K562 (cell line): ENCODE data around the gene GRIK1. TPM values are rescaled to one million over a fixed set of nuclear protein-coding genes. Genes with fewer than 3 reads are reported as not detected.

Source experiments
- ATAC-seq: fragments of 200-7000 bp; cut with Tn5 transposase; 3 replicates; pipeline ENCODE4 v1.9.1; 2020; ENCODE audit warnings: moderate library complexity
- BruUV-seq: library from RNA; stranded (reverse); fragments of 400-500 nt; replicated peaks from 2 replicates; lab custom pipeline; 2021; lab: Mats Ljungman, UMichigan
- CTCF ChIA-PET: fragments of 300-600 bp; formaldehyde crosslinking; extraction: SDS; loops from one replicate; lab custom pipeline; 2021; ENCODE audit warnings: low intra/inter-chr PET ratio; lab: Yijun Ruan, JAX
- POLR2A ChIA-PET: fragments of 300-600, 350-650 bp; sonication (Branson Sonifier 250); formaldehyde crosslinking; extraction: SDS; loops from one replicate; lab custom pipeline; 2021; ENCODE audit warnings: antibody characterized with exemption, inconsistent platforms; lab: Yijun Ruan, JAX
- DNase-seq, 4 experiments: peaks; one replicate each; pipeline versions ENCODE4 v3.0.0 to v3.0.0-alpha.2; 2011 to 2018; ENCODE audit warnings: low spot score in 3 of 4, mixed read lengths in 3 of 4; ENCODE audit errors: extremely low read depth in 1 of 4
- FAIRE-seq: peaks from 2 replicates; lab custom pipeline; 2011; peaks lifted over from hg19 to GRCh38; lab: Jason Lieb, UNC
- H2AFZ ChIP-seq: 2 replicates; pipeline ENCODE4 v1.6.0; 2011; ENCODE audit warnings: low read depth, low read length, control low read depth, inconsistent platforms
- H3K27ac ChIP-seq: fragments of 200-600 bp; 3 replicates; pipeline ENCODE4 v1.8.0; 2011; ENCODE audit warnings: low read depth, mild to moderate bottlenecking, control low read depth, inconsistent platforms, low read length, moderate library complexity, mixed read lengths; ENCODE audit errors: extremely low read depth
- H3K27me3 ChIP-seq, 2 experiments: fragments of 300-600 bp in 1 of 2; 2 replicates in 1 of 2; 3 replicates in 1 of 2; pipeline versions ENCODE4 v1.6.0 to v1.8.0; 2011; ENCODE audit warnings: inconsistent platforms in 2 of 2, low read length in 2 of 2, mild to moderate bottlenecking in 1 of 2, mixed read lengths in 1 of 2, moderate library complexity in 1 of 2; ENCODE audit not compliant: control insufficient read depth in 2 of 2, insufficient read depth in 2 of 2
- H3K36me3 ChIP-seq: fragments of 300-600 bp; 3 replicates; pipeline ENCODE4 v1.8.0; 2011; ENCODE audit warnings: mild to moderate bottlenecking, low read length, inconsistent platforms; ENCODE audit not compliant: control insufficient read depth, insufficient read depth
- H3K4me1 ChIP-seq, 2 experiments: fragments of 200-600 bp in 1 of 2; replicated peaks in 1 of 2; 2 replicates in 1 of 2; 3 replicates in 1 of 2; pipeline versions ENCODE4 v1.5.1 to v1.8.0; 2011; ENCODE audit warnings: inconsistent platforms in 2 of 2, low read length in 2 of 2, mild to moderate bottlenecking in 1 of 2, mixed read lengths in 1 of 2, moderate library complexity in 1 of 2; ENCODE audit not compliant: control insufficient read depth in 2 of 2, insufficient read depth in 2 of 2
- H3K4me2 ChIP-seq: 2 replicates; pipeline ENCODE4 v1.6.1; 2011; ENCODE audit warnings: low read length, control low read depth, inconsistent platforms, mixed read lengths; ENCODE audit not compliant: insufficient read depth
- H3K4me3 ChIP-seq: fragments of 200-600 bp; sonication (generic), shearing (Covaris generic); 2 replicates; pipeline ENCODE4 v1.5.1; 2016; ENCODE audit warnings: control low read depth, inconsistent platforms
- H3K79me2 ChIP-seq: fragments of 200-600 bp; 3 replicates; pipeline ENCODE4 v1.8.0; 2011; ENCODE audit warnings: low read length, inconsistent platforms; ENCODE audit not compliant: control insufficient read depth, insufficient read depth
- H3K9ac ChIP-seq, 2 experiments: 2 replicates each; pipeline versions ENCODE4 v1.6.0 to v1.6.1; 2011; ENCODE audit warnings: low read depth in 2 of 2, low read length in 2 of 2, control low read depth in 1 of 2, inconsistent platforms in 1 of 2, mild to moderate bottlenecking in 1 of 2, mixed read lengths in 1 of 2; ENCODE audit not compliant: insufficient read depth in 1 of 2
- H3K9me1 ChIP-seq: one replicate; pipeline ENCODE4 v1.6.0; 2011; ENCODE audit warnings: inconsistent platforms, mild to moderate bottlenecking, low read length, moderate library complexity; ENCODE audit not compliant: control insufficient read depth, insufficient read depth
- H3K9me3 ChIP-seq: replicated peaks from 2 replicates; pipeline ENCODE4 v1.5.1; 2011; ENCODE audit warnings: low read depth, low read length, inconsistent platforms; ENCODE audit not compliant: control insufficient read depth, insufficient read depth
- H4K20me1 ChIP-seq: replicated peaks from 2 replicates; pipeline ENCODE4 v1.6.1; 2011; ENCODE audit warnings: low read length, inconsistent platforms, mixed read lengths; ENCODE audit not compliant: control insufficient read depth, insufficient read depth
- CLOCK ChIP-seq: fragments of 250-450 bp; sonication (Bioruptor Pico); IDR thresholded peaks from 2 replicates; pipeline ENCODE4 v1.4.0; 2020; ENCODE audit warnings: mild to moderate bottlenecking, moderate library complexity, borderline replicate concordance
- HNRNPL ChIP-seq: fragments of 200-400 bp; formaldehyde crosslinking; IDR thresholded peaks from 2 replicates; pipeline ENCODE4 v1.6.1; 2017; ENCODE audit warnings: low read depth, mild to moderate bottlenecking, low read length
- KDM1A ChIP-seq, 2 experiments: fragments of 450-650 bp; IDR thresholded peaks; 2 replicates each; pipeline ENCODE4 v1.6.1; 2016; ENCODE audit warnings: mild to moderate bottlenecking in 2 of 2
- SMAD3 ChIP-seq: fragments of 450-650 bp; formaldehyde crosslinking; conservative IDR thresholded peaks from 2 replicates; pipeline ENCODE4 v1.4.0; 2020; ENCODE audit warnings: mild to moderate bottlenecking
- SNAPC5 ChIP-seq: fragments of 250-450 bp; sonication (Bioruptor Pico); IDR thresholded peaks from 2 replicates; pipeline ENCODE4 v1.8.0; 2021; ENCODE audit warnings: moderate library complexity, mild to moderate bottlenecking, inconsistent platforms
- SP2 ChIP-seq: IDR thresholded peaks from 2 replicates; pipeline ENCODE4 v1.6.1; 2011; ENCODE audit warnings: mild to moderate bottlenecking, low read depth, low read length, moderate library complexity; ENCODE audit not compliant: poor library complexity, severe bottlenecking; ENCODE audit errors: extremely low read depth
- ZNF212 ChIP-seq: fragments of 450-650 bp; formaldehyde crosslinking; IDR thresholded peaks from 2 replicates; pipeline ENCODE4 v1.4.0; 2020; ENCODE audit warnings: mild to moderate bottlenecking
- ZNF57 ChIP-seq: fragments of 450-650 bp; formaldehyde crosslinking; IDR thresholded peaks from 2 replicates; pipeline ENCODE4 v1.4.0; 2020; ENCODE audit warnings: mild to moderate bottlenecking, moderate library complexity
- WGBS: fragments of 100-300 bp; shearing (Covaris generic); methylation state at CpG from one replicate; pipeline ENCODE4 v1.1.6; 2016; ENCODE audit warnings: low coverage, mixed read lengths; ENCODE audit not compliant: insufficient coverage; ENCODE audit errors: missing lambda C conversion rate; 5-methylcytosine and 5-hydroxymethylcytosine counted together
- in situ Hi-C: fragments of 300-500 bp; cut with MboI; formaldehyde crosslinking; loops from 4 replicates; pipeline ENCODE4 v1.15.0; 2018; ENCODE audit warnings: inconsistent platforms, mixed read lengths
- intact Hi-C: fragments of 100-400 bp; cut with micrococcal nuclease; formaldehyde crosslinking; loops from 2 replicates; pipeline ENCODE4 v1.14.2; 2022
- polyA plus RNA-seq, 8 experiments: library from polyadenylated mRNA; depleted of rRNA in 4 of 8; stranded (reverse) in 5 of 8; unstranded in 3 of 8; fragments of >200 nt; fragmentation: Nextera tagmentation in 2 of 8; fragmentation: Illumina TruSeq in 1 of 8; extraction: Ambion mirVana in 2 of 8; extraction: Trizol in 1 of 8; gene quantifications; 2 replicates each; pipeline versions ENCODE4 v1.2.1 to v1.2.3, GENCODE V29; 2011 to 2014; ENCODE audit warnings: inconsistent platforms in 1 of 8, missing spikeins in 1 of 8
- total RNA-seq, 7 experiments: library from RNA; depleted of rRNA in 6 of 7; stranded (reverse); fragments of >200 nt in 6 of 7; fragmentation: Illumina TruSeq in 2 of 7; extraction: Trizol in 2 of 7; gene quantifications; 2 replicates each; pipeline versions ENCODE4 v1.2.1 to v1.2.3, GENCODE V29; 2011 to 2021; ENCODE audit warnings: low replicate concordance in 1 of 7
- TF ChIP-seq, protein P1 (sequence below): fragments of 250-450 bp; sonication (Bioruptor Pico); IDR thresholded peaks from 2 replicates; pipeline ENCODE4 v1.8.0; 2022; ENCODE audit warnings: inconsistent platforms, mild to moderate bottlenecking, moderate library complexity, borderline replicate concordance
- TF ChIP-seq, protein P2 (sequence below): fragments of 450-650 bp; formaldehyde crosslinking; IDR thresholded peaks from 2 replicates; pipeline ENCODE4 v1.4.0; 2020; ENCODE audit warnings: mild to moderate bottlenecking, moderate library complexity
- TF ChIP-seq, protein P3 (sequence below): fragments of 250-450 bp; sonication (Bioruptor Pico); IDR thresholded peaks from 2 replicates; pipeline ENCODE4 v1.4.0; 2020; ENCODE audit warnings: mild to moderate bottlenecking

GRIK1 gene
- total and polyA plus RNA-seq, 9 of the 15 experiments (the other 6 are each of a cell fraction or from before 2014, with no cell fraction given) = 0.17 to 2.8 (median 0.53) TPM

- intact Hi-C loops (no loop called here), in situ Hi-C loops (no loop called here)
- WGBS = 69% methylated on average over 7 of the region's 7 CpGs
- Histone ChIP-seq H3K27ac (no peak overlapping the region), H2AFZ (no peak overlapping the region), H4K20me1 (no peaks in the 10 kb centered on the region), H3K36me3 (no peaks in the 10 kb centered on the region), H3K9me3 (no peaks in the 10 kb centered on the region), H3K27me3 (no peaks in the 10 kb centered on the region), H3K79me2 (no peaks in the 10 kb centered on the region), H3K9me1 (no peaks in the 10 kb centered on the region), H3K4me2 (no peak overlapping the region), H3K4me1 (no peaks in the 10 kb centered on the region), H3K4me3 (no peak overlapping the region), H3K9ac (no peak overlapping the region)
- BruUV-seq = no TSS peak
- ChIA-PET CTCF (no interaction called here), POLR2A (no interaction called here)
- FAIRE-seq (no peak), ATAC-seq (no peak), DNase-seq (no peak)
- TF ChIP-seq ZNF212 (CRISPR knock-in tag) (no peak), CLOCK (CRISPR knock-in tag) (no peak), SP2 (no peak), KDM1A (IDR thresholded peaks at IDR 0.05) (no peak), HNRNPL (no peak), ZNF57 (no peak), SMAD3 (CRISPR knock-in tag) (no peak), SNAPC5 (CRISPR knock-in tag) (no peak)
- TF ChIP-seq, protein P1, sequence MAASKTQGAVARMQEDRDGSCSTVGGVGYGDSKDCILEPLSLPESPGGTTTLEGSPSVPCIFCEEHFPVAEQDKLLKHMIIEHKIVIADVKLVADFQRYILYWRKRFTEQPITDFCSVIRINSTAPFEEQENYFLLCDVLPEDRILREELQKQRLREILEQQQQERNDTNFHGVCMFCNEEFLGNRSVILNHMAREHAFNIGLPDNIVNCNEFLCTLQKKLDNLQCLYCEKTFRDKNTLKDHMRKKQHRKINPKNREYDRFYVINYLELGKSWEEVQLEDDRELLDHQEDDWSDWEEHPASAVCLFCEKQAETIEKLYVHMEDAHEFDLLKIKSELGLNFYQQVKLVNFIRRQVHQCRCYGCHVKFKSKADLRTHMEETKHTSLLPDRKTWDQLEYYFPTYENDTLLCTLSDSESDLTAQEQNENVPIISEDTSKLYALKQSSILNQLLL (CRISPR knock-in tag) = no peak
- TF ChIP-seq, protein P2, sequence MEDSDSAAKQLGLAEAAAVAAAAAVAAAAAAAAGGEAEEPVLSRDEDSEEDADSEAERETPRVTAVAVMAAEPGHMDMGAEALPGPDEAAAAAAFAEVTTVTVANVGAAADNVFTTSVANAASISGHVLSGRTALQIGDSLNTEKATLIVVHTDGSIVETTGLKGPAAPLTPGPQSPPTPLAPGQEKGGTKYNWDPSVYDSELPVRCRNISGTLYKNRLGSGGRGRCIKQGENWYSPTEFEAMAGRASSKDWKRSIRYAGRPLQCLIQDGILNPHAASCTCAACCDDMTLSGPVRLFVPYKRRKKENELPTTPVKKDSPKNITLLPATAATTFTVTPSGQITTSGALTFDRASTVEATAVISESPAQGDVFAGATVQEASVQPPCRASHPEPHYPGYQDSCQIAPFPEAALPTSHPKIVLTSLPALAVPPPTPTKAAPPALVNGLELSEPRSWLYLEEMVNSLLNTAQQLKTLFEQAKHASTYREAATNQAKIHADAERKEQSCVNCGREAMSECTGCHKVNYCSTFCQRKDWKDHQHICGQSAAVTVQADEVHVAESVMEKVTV = no peak
- TF ChIP-seq, protein P3, sequence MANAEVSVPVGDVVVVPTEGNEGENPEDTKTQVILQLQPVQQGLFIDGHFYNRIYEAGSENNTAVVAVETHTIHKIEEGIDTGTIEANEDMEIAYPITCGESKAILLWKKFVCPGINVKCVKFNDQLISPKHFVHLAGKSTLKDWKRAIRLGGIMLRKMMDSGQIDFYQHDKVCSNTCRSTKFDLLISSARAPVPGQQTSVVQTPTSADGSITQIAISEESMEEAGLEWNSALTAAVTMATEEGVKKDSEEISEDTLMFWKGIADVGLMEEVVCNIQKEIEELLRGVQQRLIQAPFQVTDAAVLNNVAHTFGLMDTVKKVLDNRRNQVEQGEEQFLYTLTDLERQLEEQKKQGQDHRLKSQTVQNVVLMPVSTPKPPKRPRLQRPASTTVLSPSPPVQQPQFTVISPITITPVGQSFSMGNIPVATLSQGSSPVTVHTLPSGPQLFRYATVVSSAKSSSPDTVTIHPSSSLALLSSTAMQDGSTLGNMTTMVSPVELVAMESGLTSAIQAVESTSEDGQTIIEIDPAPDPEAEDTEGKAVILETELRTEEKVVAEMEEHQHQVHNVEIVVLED (CRISPR knock-in tag) = no peak
Measured at GRCh38 chr21:29578306-29578705, 361.5 kb downstream of the GRIK1 start.
